ENCODE data around the gene RFTN1. TPM values are rescaled to one million over a fixed set of nuclear protein-coding genes. Genes with fewer than 3 reads are reported as not detected.

Gene RFTN1
- total RNA-seq, 1 experiment from 2014 or later, result 2.2 TPM

DNA sequence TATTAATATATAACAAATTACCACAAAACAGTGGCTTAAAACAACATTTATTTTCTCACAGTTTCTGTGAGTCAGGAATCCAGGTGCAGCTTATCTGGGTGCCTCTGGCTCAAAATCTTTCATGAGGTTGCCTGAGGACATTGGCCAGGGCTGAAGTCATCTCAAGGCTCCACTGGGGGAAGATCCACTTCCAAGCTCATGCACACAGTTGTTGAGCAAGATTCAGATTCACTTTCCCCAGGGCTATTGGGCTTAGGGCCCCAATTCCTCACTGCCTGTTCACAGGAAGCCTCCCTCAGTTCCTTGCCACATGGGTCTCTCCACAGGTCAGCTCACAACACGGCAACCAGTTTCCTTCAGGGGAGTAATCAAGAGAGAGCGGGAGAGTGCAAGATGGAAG, 35.0 kb downstream of the RFTN1 start:
- no peak overlapping the region for H3T11ph ChIP-seq (ENCODE audit: low read length)
- no peak for TF ChIP-seq CTCF (conservative IDR thresholded peaks at IDR 0.05)
- DNase-seq, result no peak
- H3K27me3 ChIP-seq (ENCODE audit: insufficient read depth, low read length), result no peaks in the 10 kb centered on the region
- no peaks in the 10 kb centered on the region for H3K9me3 ChIP-seq (ENCODE audit: control insufficient read depth, low read depth, low read length)
- H3K4me3 Mint-ChIP-seq, result no peak overlapping the region
- H2AFZ ChIP-seq (ENCODE audit: low read length), result no peak overlapping the region
- no peaks in the 10 kb centered on the region for H3K79me1 ChIP-seq (ENCODE audit: insufficient read depth, low read depth, low read length, poor library complexity, severe bottlenecking)
- H3K27me3 Mint-ChIP-seq (ENCODE audit: low read depth), result peaks cover 20% of the 10 kb centered on the region
- no peak overlapping the region for H2BK12ac ChIP-seq (ENCODE audit: insufficient read length, low read depth, low read length)
- H3K4me2 ChIP-seq (ENCODE audit: insufficient read depth, insufficient read length, low read length), result no peak overlapping the region
- H3K4ac ChIP-seq (ENCODE audit: low read depth, low read length), result no peak overlapping the region
- WGBS (ENCODE audit: extremely low coverage, insufficient read length, low lambda C conversion rate), result no CpG with 5 or more reads among the region's 2 CpGs
- no peak overlapping the region for H4K5ac ChIP-seq (ENCODE audit: insufficient read length, low read depth, low read length)
- no peak overlapping the region for H2AK5ac ChIP-seq (ENCODE audit: insufficient read length, low read length)
- H3K56ac ChIP-seq (ENCODE audit: insufficient read length, low read depth, low read length), result no peak overlapping the region
- peaks cover 3 to 6% of the 10 kb centered on the region in 2 experiments; a peak in 4 of 5 replicates for H3K9me3 Mint-ChIP-seq
- no peak overlapping the region for H2BK120ac ChIP-seq (ENCODE audit: low read depth, low read length, poor library complexity, severe bottlenecking)
- no peaks in the 10 kb centered on the region for H3K23me2 ChIP-seq (ENCODE audit: insufficient read length, low read depth, low read length, poor library complexity, severe bottlenecking)
- H3K23ac ChIP-seq (ENCODE audit: insufficient read length, low read depth, low read length), result no peak overlapping the region
- H3K14ac ChIP-seq (ENCODE audit: insufficient read depth, low read length), result no peak overlapping the region
- H3K4me1 Mint-ChIP-seq, result peaks cover 41 to 45% of the 10 kb centered on the region in 2 experiments
- no peak overlapping the region for H2BK20ac ChIP-seq (ENCODE audit: low read depth, low read length, poor library complexity, severe bottlenecking)
- H2BK15ac ChIP-seq (ENCODE audit: low read depth, low read length), result no peak overlapping the region
- H3K27ac Mint-ChIP-seq, result no peak overlapping the region; a peak in 1 of 7 replicates
- no peak overlapping the region for H2BK5ac ChIP-seq (ENCODE audit: insufficient read length, low read length)
- no peak overlapping the region for H3K9ac ChIP-seq (ENCODE audit: extremely low read depth, insufficient read length, low read length)
- H3K27ac ChIP-seq (ENCODE audit: insufficient read length, low read depth, low read length), result no peak overlapping the region
- H4K20me1 ChIP-seq (ENCODE audit: control insufficient read depth, insufficient read depth, insufficient read length), result no peaks in the 10 kb centered on the region
- H3K18ac ChIP-seq (ENCODE audit: insufficient read length, low read depth, low read length), result no peak overlapping the region
- H3K4me1 ChIP-seq (ENCODE audit: insufficient read depth, low read length), result peaks cover 12% of the 10 kb centered on the region; the same call in 1 of the 2 replicates
- H4K91ac ChIP-seq (ENCODE audit: insufficient read length, low read depth, low read length), result no peak overlapping the region
- no peaks in the 10 kb centered on the region for H3K79me2 ChIP-seq (ENCODE audit: insufficient read depth, low read length)
- H3K36me3 Mint-ChIP-seq (ENCODE audit: insufficient read depth in 1 of 3, low read depth in 3 of 3), result peaks cover 0 to 4% (median 2%) of the 10 kb centered on the region in 3 experiments; a peak in 3 of 7 replicates
- H4K8ac ChIP-seq (replicated peaks; ENCODE audit: insufficient read length, low read depth, low read length), result no peak overlapping the region
